Brain microvascular endothelial cell (primary cell): ENCODE data around the gene EIF4E2.

Source experiments
- DNase-seq: peaks from one replicate; pipeline ENCODE4 v3.0.0-alpha.2; 2020
- H3K27ac ChIP-seq: fragments of 250-450 bp; sonication (Bioruptor Pico); 2 replicates; pipeline ENCODE4 v1.5.1; 2020; ENCODE audit warnings: mild to moderate bottlenecking, moderate library complexity
- H3K27me3 ChIP-seq: fragments of 250-450 bp; sonication (Bioruptor Pico); replicated peaks from 2 replicates; pipeline ENCODE4 v1.5.1; 2020; ENCODE audit warnings: mild to moderate bottlenecking
- H3K36me3 ChIP-seq: fragments of 250-450 bp; sonication (Bioruptor Pico); replicated peaks from 2 replicates; pipeline ENCODE4 v1.5.1; 2020; ENCODE audit warnings: mild to moderate bottlenecking
- H3K4me3 ChIP-seq: 2 replicates; pipeline ENCODE4 v1.5.1; 2011; ENCODE audit warnings: low read depth, mild to moderate bottlenecking, control low read depth, low read length, moderate library complexity
- in situ Hi-C: cut with HindIII; loops from 2 replicates; pipeline ENCODE4 v1.10.0; 2017; ENCODE audit warnings: low sequenced_read_pairs, low pct_ligation_motif_present
- TF ChIP-seq, protein P1 (sequence below): IDR thresholded peaks from 2 replicates; pipeline ENCODE4 v1.5.1; 2011; ENCODE audit warnings: low read depth, mild to moderate bottlenecking, moderate library complexity, low read length, control low read depth, inconsistent platforms; ENCODE audit errors: missing control alignments

Gene EIF4E2

DNA sequence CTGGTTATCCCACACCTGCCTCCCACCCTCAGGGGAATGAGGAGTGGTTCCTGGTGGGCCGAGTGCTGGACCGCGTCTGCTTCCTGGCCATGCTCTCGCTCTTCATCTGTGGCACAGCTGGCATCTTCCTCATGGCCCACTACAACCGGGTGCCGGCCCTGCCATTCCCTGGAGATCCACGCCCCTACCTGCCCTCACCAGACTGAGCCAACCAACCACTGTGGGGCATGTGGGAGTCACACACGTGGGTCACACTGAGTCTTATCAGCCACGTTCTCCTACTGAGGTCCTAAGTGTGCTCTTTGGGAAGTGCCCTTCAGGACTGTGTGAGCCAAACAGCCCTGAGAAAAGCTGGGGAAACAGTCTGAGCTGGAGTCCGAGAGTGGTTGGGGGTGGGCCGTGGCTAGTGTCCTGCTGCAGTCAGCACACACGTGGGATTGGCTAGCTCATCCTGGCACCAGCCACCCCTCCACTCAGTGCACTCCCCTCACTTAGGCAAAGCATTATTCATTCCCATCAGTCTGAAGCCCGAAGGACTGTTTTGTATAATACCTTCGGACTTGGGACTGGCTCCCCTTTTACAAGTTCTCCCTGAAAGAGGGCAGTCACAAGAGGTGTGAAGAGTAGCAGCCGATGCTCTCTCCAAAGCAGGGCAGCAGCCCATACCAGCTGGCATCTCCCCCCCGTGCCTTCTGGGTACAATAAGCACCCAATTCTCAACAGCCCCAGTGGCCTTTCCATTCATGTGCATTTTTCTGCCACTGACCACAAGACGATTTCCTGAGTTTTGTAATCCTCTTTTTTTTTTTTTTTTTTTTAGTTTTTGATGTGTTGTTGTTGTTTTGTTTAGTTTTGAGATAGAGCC is 4.7 kb upstream of the EIF4E2 start:
- no peak overlapping the region for H3K4me3 ChIP-seq
- no peaks in the 10 kb centered on the region for H3K27me3 ChIP-seq
- TF ChIP-seq, protein P1, sequence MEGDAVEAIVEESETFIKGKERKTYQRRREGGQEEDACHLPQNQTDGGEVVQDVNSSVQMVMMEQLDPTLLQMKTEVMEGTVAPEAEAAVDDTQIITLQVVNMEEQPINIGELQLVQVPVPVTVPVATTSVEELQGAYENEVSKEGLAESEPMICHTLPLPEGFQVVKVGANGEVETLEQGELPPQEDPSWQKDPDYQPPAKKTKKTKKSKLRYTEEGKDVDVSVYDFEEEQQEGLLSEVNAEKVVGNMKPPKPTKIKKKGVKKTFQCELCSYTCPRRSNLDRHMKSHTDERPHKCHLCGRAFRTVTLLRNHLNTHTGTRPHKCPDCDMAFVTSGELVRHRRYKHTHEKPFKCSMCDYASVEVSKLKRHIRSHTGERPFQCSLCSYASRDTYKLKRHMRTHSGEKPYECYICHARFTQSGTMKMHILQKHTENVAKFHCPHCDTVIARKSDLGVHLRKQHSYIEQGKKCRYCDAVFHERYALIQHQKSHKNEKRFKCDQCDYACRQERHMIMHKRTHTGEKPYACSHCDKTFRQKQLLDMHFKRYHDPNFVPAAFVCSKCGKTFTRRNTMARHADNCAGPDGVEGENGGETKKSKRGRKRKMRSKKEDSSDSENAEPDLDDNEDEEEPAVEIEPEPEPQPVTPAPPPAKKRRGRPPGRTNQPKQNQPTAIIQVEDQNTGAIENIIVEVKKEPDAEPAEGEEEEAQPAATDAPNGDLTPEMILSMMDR: no peak
- H3K36me3 ChIP-seq: no peaks in the 10 kb centered on the region
- in situ Hi-C loops: no loop called here
- H3K27ac ChIP-seq: no peak overlapping the region
- DNase-seq: no peak

DNA sequence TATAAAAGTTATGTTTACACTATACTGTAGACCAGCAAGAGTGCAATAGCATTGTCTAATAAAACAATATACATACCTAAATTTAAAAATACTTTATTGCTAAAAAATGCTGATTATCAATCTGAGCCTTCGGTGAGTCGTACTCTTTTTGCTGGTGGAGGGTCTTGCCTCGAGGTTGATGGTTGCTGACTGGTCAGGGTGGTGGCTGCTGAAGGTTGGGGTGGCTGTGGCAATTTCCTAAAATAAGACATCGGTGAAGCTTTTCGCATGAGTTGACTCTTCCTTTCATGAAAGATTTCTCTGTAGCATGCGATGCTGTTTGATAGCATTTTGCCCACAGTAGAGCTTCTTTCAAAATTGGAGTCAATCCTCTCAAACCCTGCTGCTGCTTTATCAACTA is 2.5 kb upstream of the EIF4E2 start:
- Histone ChIP-seq H3K36me3 (no peaks in the 10 kb centered on the region), H3K27ac (no peak overlapping the region), H3K4me3 (no peak overlapping the region), H3K27me3 (no peaks in the 10 kb centered on the region)
- no peak for DNase-seq
- in situ Hi-C loops: no loop called here
- TF ChIP-seq, protein P1: no peak

DNA sequence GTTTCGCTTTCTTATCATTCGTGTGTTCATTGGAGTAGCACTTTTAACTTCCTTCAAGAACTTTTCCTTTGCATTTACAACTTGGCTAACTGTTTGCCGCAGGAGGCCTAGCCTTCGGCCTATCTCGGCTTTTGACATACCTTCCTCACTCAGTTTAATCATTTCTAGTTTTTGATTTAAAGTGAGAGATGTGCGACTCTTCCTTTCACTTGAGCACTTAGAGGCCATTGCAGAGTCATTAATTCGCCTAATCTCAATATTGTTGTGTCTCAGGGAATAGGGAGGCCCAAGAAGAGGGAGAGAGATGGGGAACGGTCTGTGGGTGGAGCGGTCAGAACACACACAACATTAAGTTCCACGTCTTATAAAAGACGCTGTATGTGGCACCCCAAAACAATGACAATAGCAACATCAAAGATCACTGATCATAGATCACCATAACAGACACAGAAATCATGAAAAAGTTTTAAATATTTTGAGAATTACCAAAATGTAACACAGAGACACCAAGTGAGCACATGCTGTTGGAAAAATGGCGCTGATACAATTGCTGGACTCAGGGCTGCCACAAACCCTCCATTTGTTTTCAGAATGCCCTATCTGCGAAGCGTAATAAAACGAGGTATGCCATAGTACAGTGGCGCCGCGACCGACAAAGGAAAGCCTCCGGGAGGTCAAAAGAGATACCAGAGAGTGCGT is 685 bp upstream of the EIF4E2 start:
- peak overlapping the region; percentile 88 for H3K4me3 ChIP-seq
- H3K27me3 ChIP-seq: no peaks in the 10 kb centered on the region
- H3K36me3 ChIP-seq: no peaks in the 10 kb centered on the region
- DNase-seq: no peak
- peak overlapping the region; percentile 95 for H3K27ac ChIP-seq
- TF ChIP-seq, protein P1: no peak
- in situ Hi-C loops: no loop called here

GRCh38 chr2:232551250-232551638 is 755 bp downstream of the EIF4E2 start:
- Histone ChIP-seq H3K27ac (peak overlapping the region; percentile 95), H3K36me3 (no peaks in the 10 kb centered on the region), H3K4me3 (peak overlapping the region; percentile 88), H3K27me3 (no peaks in the 10 kb centered on the region)
- in situ Hi-C loops: no loop called here
- TF ChIP-seq, protein P1: no peak
- no peak for DNase-seq

DNA sequence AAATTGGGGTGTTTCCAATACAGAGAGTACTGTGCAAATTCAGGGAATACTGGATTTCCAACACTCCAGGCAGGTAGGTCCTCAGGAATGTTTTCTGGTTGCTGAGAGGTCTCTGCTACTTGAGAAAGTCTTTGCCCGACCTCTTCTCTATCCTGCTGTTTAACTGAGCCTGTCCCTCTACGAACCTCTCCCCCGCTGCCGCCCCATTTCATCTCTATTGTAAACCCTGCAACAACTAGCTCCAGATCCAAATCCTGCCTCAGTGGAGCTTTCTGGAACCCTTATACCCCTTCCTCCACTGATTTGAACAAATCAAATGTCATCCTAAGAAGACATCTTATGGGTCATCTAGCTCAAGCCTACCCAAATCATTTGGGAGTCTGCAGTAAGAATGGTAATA is 1.3 kb downstream of the EIF4E2 start:
- TF ChIP-seq, protein P1: no peak
- Histone ChIP-seq H3K4me3 (peak overlapping the region; percentile 88), H3K27me3 (no peaks in the 10 kb centered on the region), H3K27ac (no peak overlapping the region), H3K36me3 (no peaks in the 10 kb centered on the region)
- in situ Hi-C loops: no loop called here
- no peak for DNase-seq
